Lower lobe of right lung (tissue), 2 donors: ENCODE measurements around the gene AKT1S1. TPM values are rescaled to one million over a fixed set of nuclear protein-coding genes. Genes with fewer than 3 reads are reported as not detected.

ENCODE experiments used
- ATAC-seq, 2 donors: fragments of 200-7000 bp; cut with Tn5 transposase; one replicate each; pipeline ENCODE4 v1.9.1; 2020 to 2022; ENCODE audit warnings: mild to moderate bottlenecking in 2 of 2, moderate library complexity in 2 of 2
- DNase-seq: peaks from one replicate; pipeline ENCODE4 v3.0.0-alpha.2; 2020
- H3K27ac ChIP-seq: fragments of 200-600 bp; one replicate; pipeline ENCODE4 v1.8.0; 2022
- H3K27me3 ChIP-seq: fragments of 200-600 bp; one replicate; pipeline ENCODE4 v1.8.0; 2022; ENCODE audit warnings: low read depth
- H3K36me3 ChIP-seq: fragments of 200-600 bp; one replicate; pipeline ENCODE4 v1.8.0; 2022; ENCODE audit warnings: mild to moderate bottlenecking
- H3K4me1 ChIP-seq: fragments of 200-600 bp; one replicate; pipeline ENCODE4 v1.8.0; 2022
- H3K4me3 ChIP-seq: fragments of 200-600 bp; one replicate; pipeline ENCODE4 v1.8.0; 2022; ENCODE audit warnings: mild to moderate bottlenecking
- H3K9me3 ChIP-seq: fragments of 200-600 bp; one replicate; pipeline ENCODE4 v1.8.0; 2022
- intact Hi-C: fragments of 100-400 bp; cut with DNase I; formaldehyde crosslinking; loops from one replicate; pipeline ENCODE4 v1.11.0; 2022
- total RNA-seq: library from RNA; stranded (reverse); fragmentation: NEBNext Ultra II Directional; extraction: Animal tissue kit (Norgen Biotek cat#: 25700); gene quantifications from one replicate; pipeline ENCODE4 v1.2.1, GENCODE V29; 2021
- TF ChIP-seq, protein P1 (sequence below): fragments of 200-600 bp; IDR thresholded peaks from one replicate; pipeline ENCODE4 v1.8.0; 2022; ENCODE audit warnings: antibody characterized with exemption, mild to moderate bottlenecking
- donor health status: DM: no; HTN: yes; CAD: no; lungs with severe emphysema.

AKT1S1 gene
- total RNA-seq, 1 donor from 2014 or later: 29.7 TPM

DNA sequence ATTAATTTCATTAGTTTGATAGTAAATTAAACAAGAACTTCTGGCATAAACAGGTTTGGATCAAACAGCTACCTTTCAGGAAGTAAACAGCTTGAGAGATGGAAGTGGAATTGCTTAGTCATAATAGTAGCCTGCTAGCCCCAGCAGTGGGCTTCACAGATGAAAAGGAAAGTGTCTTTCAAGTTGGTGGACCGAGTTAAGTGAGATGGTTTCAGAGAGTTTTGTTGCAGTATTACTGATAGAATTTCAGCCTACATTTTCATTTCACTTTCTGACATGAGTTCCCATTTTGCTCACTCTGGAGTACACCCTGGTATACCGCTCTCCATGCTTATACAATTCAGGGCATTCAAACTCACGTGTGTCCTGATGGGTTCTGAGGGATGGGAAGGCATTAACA lies 28.2 kb downstream of the AKT1S1 start:
- Histone ChIP-seq H3K27me3 (no peaks in the 10 kb centered on the region), H3K4me3 (no peak overlapping the region), H3K9me3 (no peaks in the 10 kb centered on the region), H3K4me1 (peaks cover 26% of the 10 kb centered on the region), H3K36me3 (no peaks in the 10 kb centered on the region), H3K27ac (no peak overlapping the region)
- ATAC-seq: no peak
- no peak for DNase-seq
- intact Hi-C loops: no loop called here
- TF ChIP-seq, protein P1, sequence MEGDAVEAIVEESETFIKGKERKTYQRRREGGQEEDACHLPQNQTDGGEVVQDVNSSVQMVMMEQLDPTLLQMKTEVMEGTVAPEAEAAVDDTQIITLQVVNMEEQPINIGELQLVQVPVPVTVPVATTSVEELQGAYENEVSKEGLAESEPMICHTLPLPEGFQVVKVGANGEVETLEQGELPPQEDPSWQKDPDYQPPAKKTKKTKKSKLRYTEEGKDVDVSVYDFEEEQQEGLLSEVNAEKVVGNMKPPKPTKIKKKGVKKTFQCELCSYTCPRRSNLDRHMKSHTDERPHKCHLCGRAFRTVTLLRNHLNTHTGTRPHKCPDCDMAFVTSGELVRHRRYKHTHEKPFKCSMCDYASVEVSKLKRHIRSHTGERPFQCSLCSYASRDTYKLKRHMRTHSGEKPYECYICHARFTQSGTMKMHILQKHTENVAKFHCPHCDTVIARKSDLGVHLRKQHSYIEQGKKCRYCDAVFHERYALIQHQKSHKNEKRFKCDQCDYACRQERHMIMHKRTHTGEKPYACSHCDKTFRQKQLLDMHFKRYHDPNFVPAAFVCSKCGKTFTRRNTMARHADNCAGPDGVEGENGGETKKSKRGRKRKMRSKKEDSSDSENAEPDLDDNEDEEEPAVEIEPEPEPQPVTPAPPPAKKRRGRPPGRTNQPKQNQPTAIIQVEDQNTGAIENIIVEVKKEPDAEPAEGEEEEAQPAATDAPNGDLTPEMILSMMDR: no peak

DNA sequence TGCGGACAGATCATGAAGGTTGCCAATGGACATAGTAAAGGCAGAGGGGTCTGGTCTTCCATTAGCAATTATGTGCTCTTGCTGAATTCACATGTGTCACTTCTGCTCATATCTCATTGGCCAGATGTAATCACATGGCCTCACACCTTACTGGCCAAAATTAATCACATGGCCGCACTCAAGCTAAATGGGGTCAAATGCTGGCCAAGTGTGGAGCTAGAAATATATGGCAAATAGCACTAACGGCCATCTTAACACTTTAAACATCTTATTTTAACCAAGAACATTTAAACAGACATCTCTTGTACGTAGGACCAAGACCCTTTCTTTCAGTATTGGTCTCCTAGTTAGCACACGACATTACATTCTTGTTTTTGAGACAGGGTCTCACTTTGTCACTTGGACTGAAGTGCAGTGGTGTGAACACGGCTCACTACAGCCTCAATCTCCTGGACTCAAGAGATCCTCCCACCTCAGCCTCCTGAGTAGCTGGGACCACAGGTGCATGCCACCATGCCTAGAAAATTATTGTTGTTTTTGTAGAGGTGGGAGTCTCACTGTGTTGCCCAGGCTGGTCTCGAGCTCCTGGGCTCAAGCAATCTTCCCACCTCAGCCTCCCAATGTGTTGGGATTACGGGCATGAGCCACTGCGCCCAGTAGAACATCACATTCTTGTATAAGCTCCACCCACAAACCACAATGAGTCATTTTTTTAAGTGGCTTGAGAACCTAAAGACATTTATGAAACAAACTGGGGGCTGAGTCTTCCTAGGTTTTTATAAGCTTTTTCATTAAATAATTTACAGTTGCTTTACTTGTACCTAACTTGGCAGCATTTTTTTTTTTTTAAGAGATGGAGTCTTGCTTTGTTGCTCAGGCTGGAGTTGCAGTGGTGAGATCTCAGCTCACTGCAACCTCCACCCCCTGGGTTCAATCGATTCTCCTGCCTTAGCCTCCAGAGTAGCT lies 29.1 kb downstream of the AKT1S1 start:
- no peak for ATAC-seq
- TF ChIP-seq, protein P1: no peak
- H3K4me3 ChIP-seq: no peak overlapping the region
- H3K9me3 ChIP-seq: no peaks in the 10 kb centered on the region
- no peaks in the 10 kb centered on the region for H3K36me3 ChIP-seq
- intact Hi-C loops: no loop called here
- no peak overlapping the region for H3K27ac ChIP-seq
- no peaks in the 10 kb centered on the region for H3K27me3 ChIP-seq
- DNase-seq: no peak
- peaks cover 16% of the 10 kb centered on the region for H3K4me1 ChIP-seq

DNA sequence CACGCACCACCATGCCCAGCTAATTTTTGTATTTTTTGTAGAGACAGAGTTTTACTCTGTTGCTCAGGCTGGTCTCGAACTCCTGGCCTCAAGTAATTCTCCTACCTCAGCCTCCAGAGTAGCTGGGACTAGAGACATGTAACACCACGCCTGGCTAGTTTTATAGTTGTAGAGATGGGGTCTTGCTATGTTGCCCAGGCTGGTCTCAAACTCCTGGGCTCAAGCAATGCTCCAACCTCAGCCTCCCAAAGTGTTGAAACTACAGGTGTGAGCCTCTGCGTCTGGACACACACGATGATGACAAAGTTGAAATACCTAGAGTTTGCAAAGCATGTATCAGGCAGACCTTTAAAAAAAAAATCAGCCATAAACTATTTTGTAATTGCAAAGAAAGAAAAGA lies 30.7 kb downstream of the AKT1S1 start:
- TF ChIP-seq, protein P1: no peak
- no peak for ATAC-seq
- H3K4me1 ChIP-seq: peaks cover 4% of the 10 kb centered on the region
- no peak overlapping the region for H3K27ac ChIP-seq
- H3K4me3 ChIP-seq: no peak overlapping the region
- H3K9me3 ChIP-seq: no peaks in the 10 kb centered on the region
- no peaks in the 10 kb centered on the region for H3K36me3 ChIP-seq
- DNase-seq: no peak
- intact Hi-C loops: no loop called here
- no peaks in the 10 kb centered on the region for H3K27me3 ChIP-seq

DNA sequence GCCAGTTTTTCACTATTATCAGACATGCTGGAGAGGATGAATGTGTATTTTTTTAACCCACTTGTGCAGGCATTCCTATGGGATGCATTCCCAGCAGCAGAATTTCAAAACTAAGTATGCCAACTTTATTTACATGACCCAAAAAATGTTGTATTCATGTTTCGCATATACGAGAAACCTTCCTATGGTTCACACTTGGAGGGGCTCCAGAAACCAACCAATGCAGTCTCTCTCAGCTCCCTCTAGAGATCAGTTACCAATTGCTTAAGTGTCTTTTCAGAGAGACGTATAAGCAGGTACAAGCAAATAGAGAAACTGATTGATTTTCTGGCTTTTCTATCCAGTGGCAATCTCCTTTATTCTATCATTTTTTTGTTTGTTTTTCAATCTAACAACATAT lies 31.7 kb downstream of the AKT1S1 start:
- H3K36me3 ChIP-seq: peaks cover 4% of the 10 kb centered on the region
- TF ChIP-seq, protein P1: no peak
- DNase-seq: no peak
- H3K9me3 ChIP-seq: no peaks in the 10 kb centered on the region
- H3K27me3 ChIP-seq: no peaks in the 10 kb centered on the region
- intact Hi-C loops: no loop called here
- ATAC-seq: no peak
- H3K4me1 ChIP-seq: peaks cover 4% of the 10 kb centered on the region
- H3K4me3 ChIP-seq: no peak overlapping the region
- H3K27ac ChIP-seq: no peak overlapping the region

DNA sequence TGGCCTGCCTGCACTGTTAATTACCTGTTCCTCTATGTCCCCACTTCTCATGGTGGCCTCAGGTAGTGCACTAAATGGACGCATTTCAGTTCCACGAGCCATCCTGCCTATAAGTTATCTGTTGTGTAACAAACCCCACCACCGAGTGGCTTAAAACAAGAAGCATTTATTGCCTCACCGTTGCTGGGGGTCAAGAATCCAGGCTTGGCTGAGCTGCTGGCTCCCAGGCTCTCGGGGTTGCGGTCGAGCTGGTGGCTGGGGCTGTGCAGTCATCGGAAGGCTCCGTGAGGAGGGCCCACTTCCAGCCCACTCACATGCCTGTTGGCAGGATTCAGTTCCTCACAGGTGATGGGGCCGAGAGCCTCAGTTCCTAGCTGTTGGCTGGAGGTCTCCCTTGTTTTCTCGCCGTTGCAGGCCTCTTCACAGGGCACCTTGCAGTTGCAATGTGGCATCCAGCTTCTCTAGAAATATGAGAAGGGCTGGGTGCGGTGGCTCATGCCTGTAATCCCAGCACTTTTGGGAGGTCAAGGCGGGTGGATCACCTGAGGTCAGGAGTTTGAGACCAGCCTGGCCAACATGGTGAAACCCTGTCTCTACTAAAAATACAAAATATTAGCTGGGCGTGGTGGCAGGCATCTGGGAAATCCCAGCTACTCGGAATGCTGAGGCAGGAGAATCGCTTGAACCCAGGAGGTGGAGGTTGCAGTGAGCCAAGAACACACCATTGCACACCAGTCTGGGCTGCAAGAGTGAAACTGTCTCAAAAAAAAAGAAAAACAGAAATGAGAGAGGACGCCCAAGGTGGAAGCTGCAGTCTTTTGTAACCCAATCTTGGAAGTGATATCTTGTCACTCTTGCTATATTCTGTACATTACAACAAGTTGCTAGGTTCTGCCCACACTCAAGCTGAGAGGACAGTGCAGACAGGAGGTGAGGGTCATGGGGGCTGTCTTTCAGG lies 32.7 kb downstream of the AKT1S1 start:
- Histone ChIP-seq H3K36me3 (peaks cover 12% of the 10 kb centered on the region), H3K4me3 (no peak overlapping the region), H3K4me1 (no peaks in the 10 kb centered on the region), H3K9me3 (no peaks in the 10 kb centered on the region), H3K27me3 (no peaks in the 10 kb centered on the region), H3K27ac (no peak overlapping the region)
- TF ChIP-seq, protein P1: no peak
- ATAC-seq (no peak), DNase-seq (no peak)
- intact Hi-C loops: no loop called here
